Astrocyte (in vitro differentiated cells and primary cell): Measurements from ENCODE around the gene SLC22A31.

Experiments
- EZH2 ChIP-seq: IDR thresholded peaks from 2 replicates; pipeline ENCODE4 v1.6.1; 2012; ENCODE audit warnings: mild to moderate bottlenecking, low read length, inconsistent platforms; ENCODE audit not compliant: insufficient read depth
- TF ChIP-seq, protein P1 (sequence below): IDR thresholded peaks from 2 replicates; pipeline ENCODE4 v1.5.1; 2011; ENCODE audit warnings: low read depth, mild to moderate bottlenecking, inconsistent platforms, low read length, moderate library complexity; ENCODE audit not compliant: insufficient read depth

DNA sequence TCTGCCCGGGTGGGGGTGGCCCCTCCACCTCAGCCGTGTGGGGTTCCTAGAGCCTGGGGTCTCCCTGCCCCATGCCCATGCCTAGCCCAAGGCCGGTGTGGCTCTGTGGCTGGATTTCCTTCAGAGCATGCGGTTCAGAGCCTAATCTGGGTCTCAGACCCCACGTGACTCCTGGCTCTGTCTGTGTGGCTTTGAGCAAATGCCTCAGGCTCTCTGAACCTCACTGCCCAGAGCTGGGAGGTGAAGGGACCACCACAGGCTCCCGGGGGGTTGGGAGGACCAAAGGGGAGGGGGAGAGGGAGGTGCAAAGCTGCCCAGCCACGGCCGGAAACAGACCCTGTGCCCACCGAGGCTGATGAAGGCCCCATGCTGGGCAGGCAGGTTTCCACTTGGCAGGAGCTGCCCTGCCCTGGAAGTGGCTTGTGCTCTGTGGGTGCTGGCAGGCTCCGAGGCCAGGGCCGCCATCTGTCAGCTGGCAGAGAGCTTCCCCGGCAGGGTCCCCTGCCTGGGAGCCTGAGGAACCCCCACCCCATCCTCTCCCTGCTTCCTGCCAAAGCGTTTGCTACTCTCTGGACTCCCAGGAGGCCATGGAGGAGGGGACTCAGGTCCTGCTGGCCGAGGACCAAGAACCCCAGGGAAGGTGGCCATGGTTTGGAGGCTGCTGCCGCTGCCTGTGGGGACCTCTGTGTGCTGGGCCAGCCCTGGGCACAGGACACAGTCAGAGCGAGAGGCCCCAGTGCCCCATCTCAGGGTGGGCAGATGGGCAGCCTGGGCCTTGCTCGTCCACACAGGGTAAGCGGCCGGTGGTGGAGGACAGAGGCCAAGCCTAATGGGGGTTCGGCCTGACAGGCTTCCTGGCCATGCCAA, 24.8 kb downstream of the SLC22A31 start:
- TF ChIP-seq, protein P1, sequence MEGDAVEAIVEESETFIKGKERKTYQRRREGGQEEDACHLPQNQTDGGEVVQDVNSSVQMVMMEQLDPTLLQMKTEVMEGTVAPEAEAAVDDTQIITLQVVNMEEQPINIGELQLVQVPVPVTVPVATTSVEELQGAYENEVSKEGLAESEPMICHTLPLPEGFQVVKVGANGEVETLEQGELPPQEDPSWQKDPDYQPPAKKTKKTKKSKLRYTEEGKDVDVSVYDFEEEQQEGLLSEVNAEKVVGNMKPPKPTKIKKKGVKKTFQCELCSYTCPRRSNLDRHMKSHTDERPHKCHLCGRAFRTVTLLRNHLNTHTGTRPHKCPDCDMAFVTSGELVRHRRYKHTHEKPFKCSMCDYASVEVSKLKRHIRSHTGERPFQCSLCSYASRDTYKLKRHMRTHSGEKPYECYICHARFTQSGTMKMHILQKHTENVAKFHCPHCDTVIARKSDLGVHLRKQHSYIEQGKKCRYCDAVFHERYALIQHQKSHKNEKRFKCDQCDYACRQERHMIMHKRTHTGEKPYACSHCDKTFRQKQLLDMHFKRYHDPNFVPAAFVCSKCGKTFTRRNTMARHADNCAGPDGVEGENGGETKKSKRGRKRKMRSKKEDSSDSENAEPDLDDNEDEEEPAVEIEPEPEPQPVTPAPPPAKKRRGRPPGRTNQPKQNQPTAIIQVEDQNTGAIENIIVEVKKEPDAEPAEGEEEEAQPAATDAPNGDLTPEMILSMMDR, result no peak
- TF ChIP-seq EZH2, result no peak
